Gastroesophageal sphincter (tissue), 3 donors: ENCODE results near the gene CACNB4.

ENCODE experiments used
- CTCF ChIP-seq, 4 experiments: fragments of 200-600 bp in 2 of 4; fragments of 450-650 bp in 2 of 4; sonication (generic) in 1 of 4; IDR thresholded peaks; one replicate each; pipeline ENCODE4 v1.5.1; 2017 to 2019; ENCODE audit warnings: antibody characterized with exemption in 4 of 4, mild to moderate bottlenecking in 2 of 4, moderate library complexity in 2 of 4
- POLR2AphosphoS5 ChIP-seq: sonication (generic); formaldehyde crosslinking; IDR thresholded peaks from one replicate; pipeline ENCODE4 v1.6.1; 2017; ENCODE audit warnings: antibody characterized with exemption

GRCh38 chr2:151886241-151886640, 212.6 kb downstream of the CACNB4 start:
- TF ChIP-seq CTCF (IDR thresholded peaks at IDR 0.05) (no peak), POLR2AphosphoS5 (no peak)
